GM12801 (cell line): ENCODE measurements around the gene SPSB2.

Experiments used
- CTCF ChIP-seq: IDR thresholded peaks from one replicate; pipeline ENCODE4 v1.5.1; 2011; ENCODE audit warnings: control low read depth; ENCODE audit not compliant: insufficient read length; ENCODE audit errors: extremely low read depth

Gene SPSB2

GRCh38 chr12:6842075-6842474, 31.0 kb downstream of the SPSB2 start:
- no peak for TF ChIP-seq CTCF

GRCh38 chr12:6840761-6841515, 32.2 kb downstream of the SPSB2 start, which contains the start of gene GNB3:
TSS of gene GNB3 (plus strand) at chr12:6840925. CDS start at chr12:6841288, 363 bp downstream.
- no peak for TF ChIP-seq CTCF

GRCh38 chr12:6840330-6840729, 32.8 kb downstream of the SPSB2 start:
- no peak for TF ChIP-seq CTCF

- no peak for TF ChIP-seq CTCF
These were observed 33.5 kb downstream of the SPSB2 start for GRCh38 chr12:6839482-6840201.

- no peak for TF ChIP-seq CTCF
These were observed 34.2 kb downstream of the SPSB2 start for GRCh38 chr12:6838854-6839253.

- no peak for TF ChIP-seq CTCF
These were observed 35.6 kb downstream of the SPSB2 start for GRCh38 chr12:6837370-6838060.

GRCh38 chr12:6836851-6837250, 36.3 kb downstream of the SPSB2 start:
- no peak for TF ChIP-seq CTCF
